SK-N-SH treated with all-trans-retinoic acid at 6 μM for 48 hours (cell line): ENCODE measurements around the gene PLPP3.

ENCODE experiments used
- OSR1 ChIP-seq: fragments of 250-450 bp; sonication (Bioruptor Pico); IDR thresholded peaks from 2 replicates; pipeline ENCODE4 v1.8.0; 2022; ENCODE audit warnings: moderate library complexity, mild to moderate bottlenecking, inconsistent platforms
- SNAI2 ChIP-seq: fragments of 250-450 bp; sonication (Bioruptor Pico); IDR thresholded peaks from 2 replicates; pipeline ENCODE4 v1.5.0; 2020; ENCODE audit warnings: mild to moderate bottlenecking, moderate library complexity
- TCF4 ChIP-seq: fragments of 250-450 bp; sonication (Bioruptor Pico); IDR thresholded peaks from 2 replicates; pipeline ENCODE4 v1.8.0; 2021; ENCODE audit warnings: mild to moderate bottlenecking, moderate library complexity, borderline replicate concordance
- ZFP3 ChIP-seq: fragments of 250-450 bp; sonication (Bioruptor Pico); IDR thresholded peaks from 2 replicates; pipeline ENCODE4 v1.5.0; 2020; ENCODE audit warnings: mild to moderate bottlenecking, moderate library complexity
- ZFP30 ChIP-seq: fragments of 450-650 bp; formaldehyde crosslinking; IDR thresholded peaks from 2 replicates; pipeline ENCODE4 v1.5.0; 2022; ENCODE audit warnings: mild to moderate bottlenecking, moderate library complexity
- ZNF70 ChIP-seq: fragments of 450-650 bp; formaldehyde crosslinking; IDR thresholded peaks from 2 replicates; pipeline ENCODE4 v1.5.0; 2020; ENCODE audit warnings: mild to moderate bottlenecking, moderate library complexity
- TF ChIP-seq, protein P1 (sequence below): fragments of 250-450 bp; sonication (Bioruptor Pico); IDR thresholded peaks from 2 replicates; pipeline ENCODE4 v1.8.0; 2021; ENCODE audit warnings: low read depth, mild to moderate bottlenecking, moderate library complexity, borderline replicate concordance

- TF ChIP-seq TCF4 (CRISPR knock-in tag), result no peak
- no peak for TF ChIP-seq SNAI2 (CRISPR knock-in tag)
- TF ChIP-seq, protein P1, sequence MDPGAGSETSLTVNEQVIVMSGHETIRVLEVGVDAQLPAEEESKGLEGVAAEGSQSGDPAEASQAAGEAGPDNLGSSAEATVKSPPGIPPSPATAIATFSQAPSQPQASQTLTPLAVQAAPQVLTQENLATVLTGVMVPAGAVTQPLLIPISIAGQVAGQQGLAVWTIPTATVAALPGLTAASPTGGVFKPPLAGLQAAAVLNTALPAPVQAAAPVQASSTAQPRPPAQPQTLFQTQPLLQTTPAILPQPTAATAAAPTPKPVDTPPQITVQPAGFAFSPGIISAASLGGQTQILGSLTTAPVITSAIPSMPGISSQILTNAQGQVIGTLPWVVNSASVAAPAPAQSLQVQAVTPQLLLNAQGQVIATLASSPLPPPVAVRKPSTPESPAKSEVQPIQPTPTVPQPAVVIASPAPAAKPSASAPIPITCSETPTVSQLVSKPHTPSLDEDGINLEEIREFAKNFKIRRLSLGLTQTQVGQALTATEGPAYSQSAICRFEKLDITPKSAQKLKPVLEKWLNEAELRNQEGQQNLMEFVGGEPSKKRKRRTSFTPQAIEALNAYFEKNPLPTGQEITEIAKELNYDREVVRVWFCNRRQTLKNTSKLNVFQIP (CRISPR knock-in tag), result no peak
- no peak for TF ChIP-seq OSR1 (CRISPR knock-in tag)
- TF ChIP-seq ZNF70 (CRISPR knock-in tag), result no peak
- TF ChIP-seq ZFP30 (CRISPR knock-in tag), result no peak
- TF ChIP-seq ZFP3 (CRISPR knock-in tag), result no peak
These were observed 53.8 kb downstream of the PLPP3 start for GRCh38 chr1:56525489-56526041.
